Hematopoietic multipotent progenitor cell treated with erythropoietin and hydrocortisone succinate and interleukin-3 and kit ligand, for 4 days (in vitro differentiated cells): ENCODE results near the gene SPR.
"Not testable (repeated sequence)": the region's sequence is repeated elsewhere in the genome, so short reads cannot be mapped to it uniquely, and the experiment has no call there.

Experiments used
- DNase-seq: peaks from one replicate; pipeline ENCODE4 v3.0.0-alpha.2; 2015

Gene SPR

GRCh38 chr2:72889991-72890390 lies 2.8 kb downstream of the SPR start:
- DNase-seq, result no peak

- no peak for DNase-seq
These were observed 4.0 kb downstream of the SPR start for GRCh38 chr2:72891091-72891818.

GRCh38 chr2:72892506-72893173 lies 5.4 kb downstream of the SPR start:
- peak; percentile 90 for DNase-seq

- DNase-seq, result peak; percentile 82
These were observed 6.5 kb downstream of the SPR start for GRCh38 chr2:72893594-72894319.

GRCh38 chr2:72894514-72894913 lies 7.3 kb downstream of the SPR start:
- DNase-seq, result no peak

GRCh38 chr2:72895154-72895553 lies 7.9 kb downstream of the SPR start:
- no peak for DNase-seq

- DNase-seq, result no peak
These were observed 8.6 kb downstream of the SPR start for GRCh38 chr2:72895759-72896281.

- DNase-seq, result no peak
These were observed 9.2 kb downstream of the SPR start for GRCh38 chr2:72896446-72896845.

GRCh38 chr2:72897785-72898584 lies 10.8 kb downstream of the SPR start:
- no peak for DNase-seq

GRCh38 chr2:72898585-72898906 lies 11.3 kb downstream of the SPR start:
- DNase-seq, result no peak

GRCh38 chr2:72900191-72900825 lies 13.1 kb downstream of the SPR start:
- DNase-seq, result no peak

- DNase-seq, result peak; percentile 47
These were observed 14.2 kb downstream of the SPR start for GRCh38 chr2:72901426-72901825.

GRCh38 chr2:72907369-72907768 lies 20.2 kb downstream of the SPR start:
- DNase-seq, result not testable (repeated sequence)

- DNase-seq, result no peak
These were observed 21.5 kb downstream of the SPR start for GRCh38 chr2:72908741-72909140.

- DNase-seq, result no peak
These were observed 24.0 kb downstream of the SPR start for GRCh38 chr2:72911256-72911655.

GRCh38 chr2:72913486-72914205 lies 26.4 kb downstream of the SPR start:
- no peak for DNase-seq

GRCh38 chr2:72914206-72914559 lies 27.0 kb downstream of the SPR start:
- no peak for DNase-seq

GRCh38 chr2:72914589-72915319 lies 27.5 kb downstream of the SPR start:
- DNase-seq, result no peak

- DNase-seq, result no peak
These were observed 28.2 kb downstream of the SPR start for GRCh38 chr2:72915320-72915906.

GRCh38 chr2:72915907-72916742 lies 28.9 kb downstream of the SPR start:
- DNase-seq, result peak; percentile 66
